Liver (tissue), 9 donors: ENCODE results near the gene SLC9C1. TPM values are rescaled to one million over a fixed set of nuclear protein-coding genes. Genes with fewer than 3 reads are reported as not detected.

Experiments
- DNase-seq: peaks from one replicate; pipeline ENCODE4 v3.0.0-alpha.2; 2017; ENCODE audit warnings: low spot score
- H3K27ac ChIP-seq, 2 donors: one replicate each; pipeline ENCODE4 v1.7.0; 2013; ENCODE audit warnings: inconsistent platforms in 2 of 2, low read length in 2 of 2, control low read depth in 1 of 2, low read depth in 1 of 2, mild to moderate bottlenecking in 1 of 2
- H3K27me3 ChIP-seq, 4 donors: one replicate each; pipeline versions ENCODE4 v1.6.1 to v1.7.0; 2013; ENCODE audit warnings: low read length in 3 of 4, inconsistent platforms in 1 of 4, mild to moderate bottlenecking in 1 of 4, moderate library complexity in 1 of 4; ENCODE audit not compliant: control insufficient read depth in 4 of 4, insufficient read depth in 4 of 4
- H3K36me3 ChIP-seq, 4 donors: one replicate each; pipeline versions ENCODE4 v1.6.1 to v1.7.0; 2013; ENCODE audit warnings: low read length in 3 of 4, mild to moderate bottlenecking in 3 of 4, low read depth in 1 of 4, moderate library complexity in 1 of 4; ENCODE audit not compliant: control insufficient read depth in 4 of 4, insufficient read depth in 3 of 4
- H3K4me1 ChIP-seq, 4 donors: one replicate each; pipeline versions ENCODE4 v1.6.1 to v1.7.0; 2013; ENCODE audit warnings: low read length in 3 of 4, mild to moderate bottlenecking in 3 of 4, moderate library complexity in 1 of 4; ENCODE audit not compliant: control insufficient read depth in 4 of 4, insufficient read depth in 4 of 4
- H3K4me3 ChIP-seq, 3 donors: one replicate each; pipeline versions ENCODE4 v1.6.1 to v1.7.0; 2013; ENCODE audit warnings: low read length in 3 of 3, control low read depth in 1 of 3, low read depth in 1 of 3, mild to moderate bottlenecking in 1 of 3
- H3K9ac ChIP-seq, 2 donors: one replicate each; pipeline ENCODE4 v1.7.0; 2013; ENCODE audit warnings: low read length in 2 of 2, mild to moderate bottlenecking in 2 of 2, moderate library complexity in 2 of 2, control low read depth in 1 of 2, low read depth in 1 of 2
- H3K9me3 ChIP-seq, 4 donors: one replicate each; pipeline versions ENCODE4 v1.6.1 to v1.7.0; 2013; ENCODE audit warnings: low read length in 3 of 4; ENCODE audit not compliant: control insufficient read depth in 4 of 4
- CTCF ChIP-seq: fragments of 150-350 bp; IDR thresholded peaks from 2 replicates; pipeline ENCODE4 v1.5.1; 2017; ENCODE audit warnings: improper control_type of control experiment, low read depth, low read length; ENCODE audit not compliant: missing input control
- FOXA1 ChIP-seq: IDR thresholded peaks from 2 replicates; pipeline ENCODE4 v1.6.1; 2016; ENCODE audit warnings: antibody characterized with exemption
- GABPA ChIP-seq, 2 donors: IDR thresholded peaks in 1 of 2; conservative IDR thresholded peaks in 1 of 2; 2 replicates each; pipeline ENCODE4 v1.6.1; 2016; ENCODE audit warnings: antibody characterized with exemption in 2 of 2, mild to moderate bottlenecking in 1 of 2, moderate library complexity in 1 of 2
- HNF4A ChIP-seq, 2 donors: conservative IDR thresholded peaks; 2 replicates each; pipeline ENCODE4 v1.6.1; 2016; ENCODE audit warnings: antibody characterized with exemption in 2 of 2, mild to moderate bottlenecking in 2 of 2
- JUND ChIP-seq, 2 donors: IDR thresholded peaks; 2 replicates each; pipeline ENCODE4 v1.6.1; 2016; ENCODE audit warnings: antibody characterized with exemption in 2 of 2
- NR2F2 ChIP-seq: IDR thresholded peaks from 2 replicates; pipeline ENCODE4 v1.6.1; 2016; ENCODE audit warnings: antibody characterized with exemption
- RAD21 ChIP-seq, 2 donors: IDR thresholded peaks; 2 replicates each; pipeline ENCODE4 v1.6.1; 2016; ENCODE audit warnings: antibody characterized with exemption in 2 of 2, mild to moderate bottlenecking in 2 of 2
- REST ChIP-seq: IDR thresholded peaks from 2 replicates; pipeline ENCODE4 v1.6.1; 2016; ENCODE audit warnings: antibody characterized with exemption, mild to moderate bottlenecking
- RXRA ChIP-seq, 2 donors: IDR thresholded peaks; 2 replicates each; pipeline ENCODE4 v1.6.1; 2017 to 2018; ENCODE audit warnings: antibody characterized with exemption in 2 of 2, mild to moderate bottlenecking in 1 of 2
- SP1 ChIP-seq: IDR thresholded peaks from 2 replicates; pipeline ENCODE4 v1.6.1; 2018; ENCODE audit warnings: antibody characterized with exemption, mild to moderate bottlenecking
- TAF1 ChIP-seq: conservative IDR thresholded peaks from 2 replicates; pipeline ENCODE4 v1.6.1; 2016; ENCODE audit warnings: antibody characterized with exemption, mild to moderate bottlenecking
- YY1 ChIP-seq: IDR thresholded peaks from 2 replicates; pipeline ENCODE4 v1.6.1; 2016; ENCODE audit warnings: antibody characterized with exemption, mild to moderate bottlenecking
- WGBS: extraction: QIAGEN DNeasy Blood & Tissue Kit; methylation state at CpG from one replicate; pipeline ENCODE4 v1.1.7; 2013; 5-methylcytosine and 5-hydroxymethylcytosine counted together
- polyA plus RNA-seq, 2 donors: library from polyadenylated mRNA; stranded (reverse) in 1 of 2; unstranded in 1 of 2; fragments of 200-250 nt in 1 of 2; fragments of >200 nt in 1 of 2; fragmentation: Nextera tagmentation in 1 of 2; extraction: Ambion mirVana in 1 of 2; gene quantifications; one replicate each; pipeline versions ENCODE4 v1.2.1 to v1.2.3, GENCODE V29; 2013 to 2015
- total RNA-seq, 2 donors: library from RNA; depleted of rRNA; stranded (reverse); fragments of >200 nt; gene quantifications; one replicate each; pipeline ENCODE4 v1.2.3, GENCODE V29; 2014
- TF ChIP-seq, protein P1 (sequence below): IDR thresholded peaks from 2 replicates; pipeline ENCODE4 v1.6.1; 2016; ENCODE audit warnings: antibody characterized with exemption
- donor health status: healthy.
- donor health status: healthy.
- donor health status: healthy.
- donor health status: healthy.
- donor health status: healthy.

Gene SLC9C1
- total and polyA plus RNA-seq, 4 donors: 0.28 TPM; not detected in 3

DNA sequence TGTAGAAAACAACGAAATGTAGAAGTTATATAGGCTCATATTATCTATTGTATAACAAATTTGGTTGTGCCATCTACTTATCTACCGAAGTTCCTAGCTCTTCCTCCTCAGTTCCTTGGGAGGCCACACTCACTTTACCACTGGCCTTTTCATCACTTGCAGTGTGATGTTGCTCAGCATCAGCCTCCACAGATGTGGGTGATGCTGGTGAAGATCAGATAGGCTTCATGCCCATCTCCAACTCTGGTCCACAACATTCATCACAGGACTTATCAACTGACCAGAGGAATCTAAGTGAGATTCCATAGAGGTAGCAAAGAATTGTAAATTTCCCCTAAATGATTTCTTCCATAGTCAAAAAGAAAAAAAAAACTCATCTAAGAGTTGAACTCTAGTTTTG is 47.4 kb upstream of the SLC9C1 start:
- no peak overlapping the region for H3K9ac ChIP-seq
- WGBS: 85% methylated on average over 2 of the region's 2 CpGs
- no peak for DNase-seq

GRCh38 chr3:112339609-112340008 is 45.6 kb upstream of the SLC9C1 start:
- Histone ChIP-seq H3K27ac (no peak overlapping the region), H3K4me3 (no peak overlapping the region), H3K27me3 (peaks cover 0 to 3% (median 0%) of the 10 kb centered on the region in 4 donors), H3K4me1 (no peaks in the 10 kb centered on the region), H3K9me3 (peaks cover 0 to 2% (median 0%) of the 10 kb centered on the region in 4 donors), H3K9ac (no peak overlapping the region), H3K36me3 (no peaks in the 10 kb centered on the region)
- DNase-seq: no peak
- 83% methylated on average over 2 of the region's 2 CpGs for WGBS
- TF ChIP-seq, protein P1, sequence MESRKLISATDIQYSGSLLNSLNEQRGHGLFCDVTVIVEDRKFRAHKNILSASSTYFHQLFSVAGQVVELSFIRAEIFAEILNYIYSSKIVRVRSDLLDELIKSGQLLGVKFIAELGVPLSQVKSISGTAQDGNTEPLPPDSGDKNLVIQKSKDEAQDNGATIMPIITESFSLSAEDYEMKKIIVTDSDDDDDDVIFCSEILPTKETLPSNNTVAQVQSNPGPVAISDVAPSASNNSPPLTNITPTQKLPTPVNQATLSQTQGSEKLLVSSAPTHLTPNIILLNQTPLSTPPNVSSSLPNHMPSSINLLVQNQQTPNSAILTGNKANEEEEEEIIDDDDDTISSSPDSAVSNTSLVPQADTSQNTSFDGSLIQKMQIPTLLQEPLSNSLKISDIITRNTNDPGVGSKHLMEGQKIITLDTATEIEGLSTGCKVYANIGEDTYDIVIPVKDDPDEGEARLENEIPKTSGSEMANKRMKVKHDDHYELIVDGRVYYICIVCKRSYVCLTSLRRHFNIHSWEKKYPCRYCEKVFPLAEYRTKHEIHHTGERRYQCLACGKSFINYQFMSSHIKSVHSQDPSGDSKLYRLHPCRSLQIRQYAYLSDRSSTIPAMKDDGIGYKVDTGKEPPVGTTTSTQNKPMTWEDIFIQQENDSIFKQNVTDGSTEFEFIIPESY: no peak
- TF ChIP-seq REST: no peak
- no peak for TF ChIP-seq GABPA (IDR thresholded peaks at IDR 0.05 in 1 of 2, conservative IDR thresholded peaks at IDR 0.05 in 1 of 2)
- TF ChIP-seq SP1: no peak
- no peak for TF ChIP-seq RAD21 (IDR thresholded peaks at IDR 0.05)
- no peak for TF ChIP-seq NR2F2
- TF ChIP-seq RXRA (IDR thresholded peaks at IDR 0.05): no peak
- TF ChIP-seq YY1: no peak
- no peak for TF ChIP-seq FOXA1
- no peak for TF ChIP-seq HNF4A (conservative IDR thresholded peaks at IDR 0.05)

More for the DNA sequence above, 47.4 kb upstream of the SLC9C1 start:
- Histone ChIP-seq H3K4me1 (no peaks in the 10 kb centered on the region), H3K4me3 (no peak overlapping the region), H3K36me3 (no peaks in the 10 kb centered on the region), H3K9me3 (peaks cover 0 to 2% (median 0%) of the 10 kb centered on the region in 4 donors), H3K27me3 (peaks cover 0 to 3% (median 0%) of the 10 kb centered on the region in 4 donors), H3K27ac (no peak overlapping the region)
- TF ChIP-seq JUND (IDR thresholded peaks at IDR 0.05) (no peak), CTCF (no peak), NR2F2 (no peak), SP1 (no peak), TAF1 (no peak), RAD21 (IDR thresholded peaks at IDR 0.05) (no peak), RXRA (IDR thresholded peaks at IDR 0.05) (no peak), YY1 (no peak), REST (no peak), HNF4A (conservative IDR thresholded peaks at IDR 0.05) (no peak)
